Calu3 (cell line): ENCODE results near the gene GALNTL6. TPM values are rescaled to one million over a fixed set of nuclear protein-coding genes. Genes with fewer than 3 reads are reported as not detected.

Experiments used
- BruUV-seq: library from RNA; stranded (reverse); fragments of 400-500 nt; replicated peaks from 2 replicates; lab custom pipeline; 2021; lab: Mats Ljungman, UMichigan
- CTCF ChIA-PET: fragments of 300-600 bp; sonication (Branson Sonifier 250); formaldehyde crosslinking; loops from one replicate; lab custom pipeline; 2022; ENCODE audit warnings: antibody characterized with exemption; lab: Charles Lee
- DNase-seq: peaks from one replicate; pipeline ENCODE4 v3.0.0; 2022
- H3K27ac Mint-ChIP-seq: one replicate; pipeline ENCODE4 v1.8.0; 2022; ENCODE audit warnings: mixed read lengths; ENCODE audit not compliant: unreplicated experiment
- H3K27me3 Mint-ChIP-seq: one replicate; pipeline ENCODE4 v1.8.0; 2022; ENCODE audit warnings: mixed read lengths; ENCODE audit not compliant: unreplicated experiment
- H3K36me3 Mint-ChIP-seq: one replicate; pipeline ENCODE4 v1.8.0; 2022; ENCODE audit warnings: mild to moderate bottlenecking, moderate library complexity, mixed read lengths; ENCODE audit not compliant: insufficient read depth, unreplicated experiment
- H3K4me1 Mint-ChIP-seq: one replicate; pipeline ENCODE4 v1.8.0; 2022; ENCODE audit warnings: mild to moderate bottlenecking, low read depth, mixed read lengths; ENCODE audit not compliant: unreplicated experiment
- H3K4me3 Mint-ChIP-seq: one replicate; pipeline ENCODE4 v1.8.0; 2022; ENCODE audit warnings: mild to moderate bottlenecking, low read depth, moderate library complexity, mixed read lengths; ENCODE audit not compliant: unreplicated experiment
- H3K9me3 Mint-ChIP-seq: one replicate; pipeline ENCODE4 v1.8.0; 2022; ENCODE audit warnings: low read depth, mixed read lengths; ENCODE audit not compliant: unreplicated experiment
- CTCF ChIP-seq: fragments of 200-600 bp; IDR thresholded peaks from one replicate; pipeline ENCODE4 v1.8.0; 2022; ENCODE audit warnings: antibody characterized with exemption; ENCODE audit not compliant: unreplicated experiment
- intact Hi-C: fragments of 100-400 bp; cut with micrococcal nuclease; formaldehyde crosslinking; loops from one replicate; pipeline ENCODE4 v1.10.0; 2022; ENCODE audit not compliant: unreplicated experiment
- total RNA-seq: library from RNA; stranded (reverse); gene quantifications from 2 replicates; pipeline ENCODE4 v1.2.3, GENCODE V29; 2022

GALNTL6 gene
- total RNA-seq, 1 experiment from 2014 or later: not detected

- intact Hi-C loops: no loop called here
- Mint-ChIP-seq H3K27ac (no peak overlapping the region), H3K4me1 (no peaks in the 10 kb centered on the region), H3K4me3 (no peak overlapping the region), H3K36me3 (no peaks in the 10 kb centered on the region), H3K9me3 (peaks cover 3% of the 10 kb centered on the region), H3K27me3 (no peaks in the 10 kb centered on the region)
- BruUV-seq: no TSS peak
- DNase-seq: no peak
- CTCF ChIA-PET: no interaction called here
- TF ChIP-seq CTCF: no peak
These were observed 872.8 kb downstream of the GALNTL6 start for GRCh38 chr4:172686021-172686420.

- no peak for DNase-seq
- H3K4me1 Mint-ChIP-seq: no peaks in the 10 kb centered on the region
- no peaks in the 10 kb centered on the region for H3K27me3 Mint-ChIP-seq
These were observed 875.3 kb downstream of the GALNTL6 start for GRCh38 chr4:172688534-172688933.

GRCh38 chr4:172691552-172691951, 878.3 kb downstream of the GALNTL6 start:
- H3K9me3 Mint-ChIP-seq: peaks cover 3% of the 10 kb centered on the region
- intact Hi-C loops: no loop called here
- TF ChIP-seq CTCF: no peak
- CTCF ChIA-PET: no interaction called here
- H3K36me3 Mint-ChIP-seq: no peaks in the 10 kb centered on the region
- no peak for DNase-seq
- H3K27ac Mint-ChIP-seq: no peak overlapping the region
- no peaks in the 10 kb centered on the region for H3K4me1 Mint-ChIP-seq
- no peaks in the 10 kb centered on the region for H3K27me3 Mint-ChIP-seq
- BruUV-seq: no TSS peak
- no peak overlapping the region for H3K4me3 Mint-ChIP-seq

More at GRCh38 chr4:172688534-172688933, 875.3 kb downstream of the GALNTL6 start:
- BruUV-seq: no TSS peak
- no peak for TF ChIP-seq CTCF
- no peak overlapping the region for H3K27ac Mint-ChIP-seq
- CTCF ChIA-PET: no interaction called here
- H3K4me3 Mint-ChIP-seq: no peak overlapping the region
- H3K36me3 Mint-ChIP-seq: no peaks in the 10 kb centered on the region
- intact Hi-C loops: no loop called here
- H3K9me3 Mint-ChIP-seq: peaks cover 3% of the 10 kb centered on the region

GRCh38 chr4:172692701-172693100, 879.5 kb downstream of the GALNTL6 start:
- Mint-ChIP-seq H3K27me3 (no peaks in the 10 kb centered on the region), H3K4me3 (no peak overlapping the region), H3K9me3 (peaks cover 3% of the 10 kb centered on the region), H3K36me3 (no peaks in the 10 kb centered on the region), H3K4me1 (no peaks in the 10 kb centered on the region), H3K27ac (no peak overlapping the region)
- intact Hi-C loops: no loop called here
- no peak for DNase-seq
- BruUV-seq: no TSS peak
- TF ChIP-seq CTCF: no peak
- CTCF ChIA-PET: no interaction called here
